Fibroblast of peridontal ligament (primary cell): Measurements from ENCODE around the gene LMOD3.

Experiments used
- DNase-seq: peaks from one replicate; pipeline ENCODE4 v3.0.0-alpha.2; 2010; ENCODE audit errors: extremely low read depth

The LMOD3 gene

DNA sequence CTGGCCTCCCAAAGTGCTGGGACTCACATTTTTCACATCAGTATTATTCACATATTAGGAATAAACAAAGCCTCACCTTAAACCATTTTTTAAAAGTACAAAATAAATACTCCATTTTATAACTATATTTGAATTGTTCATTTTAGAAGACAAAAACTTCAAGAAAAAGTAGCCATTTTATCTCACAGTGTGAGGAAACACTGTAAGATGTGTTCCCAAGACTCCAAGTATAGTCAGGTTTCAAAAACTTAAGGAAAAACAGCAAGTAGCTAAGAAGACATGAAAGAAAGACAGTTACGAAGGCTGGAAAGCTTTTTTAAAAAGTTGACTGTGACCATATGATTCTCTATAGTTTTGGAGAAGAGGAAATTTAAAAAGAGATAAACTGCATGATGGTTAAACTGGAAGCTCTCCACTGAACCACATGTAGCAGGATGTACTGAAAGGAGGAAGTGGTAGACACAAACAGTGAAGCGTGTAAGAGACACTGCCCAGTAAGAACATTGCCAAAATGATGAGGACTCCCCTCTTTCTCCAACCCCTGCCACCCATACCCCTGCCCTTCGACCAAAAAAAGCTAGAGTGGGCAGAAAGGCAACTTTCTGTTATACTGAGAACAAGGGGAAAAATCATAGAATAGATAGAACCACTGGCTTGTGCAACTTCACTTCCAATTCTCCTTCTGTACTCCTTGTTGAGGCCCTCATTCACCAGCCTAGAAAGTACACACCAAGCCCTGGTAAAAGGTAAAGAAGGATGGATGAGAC lies 64.0 kb downstream of the LMOD3 start:
- DNase-seq = no peak
